Liver (tissue), 9 donors: ENCODE measurements around the gene NXPH3. TPM values are rescaled to one million over a fixed set of nuclear protein-coding genes. Genes with fewer than 3 reads are reported as not detected.

Experiments
- DNase-seq: peaks from one replicate; pipeline ENCODE4 v3.0.0-alpha.2; 2017; ENCODE audit warnings: low spot score
- H3K27ac ChIP-seq, 2 donors: one replicate each; pipeline ENCODE4 v1.7.0; 2013; ENCODE audit warnings: inconsistent platforms in 2 of 2, low read length in 2 of 2, control low read depth in 1 of 2, low read depth in 1 of 2, mild to moderate bottlenecking in 1 of 2
- H3K27me3 ChIP-seq, 4 donors: one replicate each; pipeline versions ENCODE4 v1.6.1 to v1.7.0; 2013; ENCODE audit warnings: low read length in 3 of 4, inconsistent platforms in 1 of 4, mild to moderate bottlenecking in 1 of 4, moderate library complexity in 1 of 4; ENCODE audit not compliant: control insufficient read depth in 4 of 4, insufficient read depth in 4 of 4
- H3K36me3 ChIP-seq, 4 donors: one replicate each; pipeline versions ENCODE4 v1.6.1 to v1.7.0; 2013; ENCODE audit warnings: low read length in 3 of 4, mild to moderate bottlenecking in 3 of 4, low read depth in 1 of 4, moderate library complexity in 1 of 4; ENCODE audit not compliant: control insufficient read depth in 4 of 4, insufficient read depth in 3 of 4
- H3K4me1 ChIP-seq, 4 donors: one replicate each; pipeline versions ENCODE4 v1.6.1 to v1.7.0; 2013; ENCODE audit warnings: low read length in 3 of 4, mild to moderate bottlenecking in 3 of 4, moderate library complexity in 1 of 4; ENCODE audit not compliant: control insufficient read depth in 4 of 4, insufficient read depth in 4 of 4
- H3K4me3 ChIP-seq, 3 donors: one replicate each; pipeline versions ENCODE4 v1.6.1 to v1.7.0; 2013; ENCODE audit warnings: low read length in 3 of 3, control low read depth in 1 of 3, low read depth in 1 of 3, mild to moderate bottlenecking in 1 of 3
- H3K9ac ChIP-seq, 2 donors: one replicate each; pipeline ENCODE4 v1.7.0; 2013; ENCODE audit warnings: low read length in 2 of 2, mild to moderate bottlenecking in 2 of 2, moderate library complexity in 2 of 2, control low read depth in 1 of 2, low read depth in 1 of 2
- H3K9me3 ChIP-seq, 4 donors: one replicate each; pipeline versions ENCODE4 v1.6.1 to v1.7.0; 2013; ENCODE audit warnings: low read length in 3 of 4; ENCODE audit not compliant: control insufficient read depth in 4 of 4
- EGR1 ChIP-seq, 2 donors: IDR thresholded peaks; 2 replicates each; pipeline ENCODE4 v1.6.1; 2016 to 2018; ENCODE audit warnings: antibody characterized with exemption in 2 of 2, low read depth in 2 of 2
- FOXA2 ChIP-seq: IDR thresholded peaks from 2 replicates; pipeline ENCODE4 v1.6.1; 2016; ENCODE audit warnings: antibody characterized with exemption
- GABPA ChIP-seq, 2 donors: IDR thresholded peaks in 1 of 2; conservative IDR thresholded peaks in 1 of 2; 2 replicates each; pipeline ENCODE4 v1.6.1; 2016; ENCODE audit warnings: antibody characterized with exemption in 2 of 2, mild to moderate bottlenecking in 1 of 2, moderate library complexity in 1 of 2
- HNF4A ChIP-seq, 2 donors: conservative IDR thresholded peaks; 2 replicates each; pipeline ENCODE4 v1.6.1; 2016; ENCODE audit warnings: antibody characterized with exemption in 2 of 2, mild to moderate bottlenecking in 2 of 2
- HNF4G ChIP-seq: IDR thresholded peaks from 2 replicates; pipeline ENCODE4 v1.6.1; 2016; ENCODE audit warnings: antibody characterized with exemption
- JUND ChIP-seq, 2 donors: IDR thresholded peaks; 2 replicates each; pipeline ENCODE4 v1.6.1; 2016; ENCODE audit warnings: antibody characterized with exemption in 2 of 2
- NR2F2 ChIP-seq: IDR thresholded peaks from 2 replicates; pipeline ENCODE4 v1.6.1; 2016; ENCODE audit warnings: antibody characterized with exemption
- RAD21 ChIP-seq, 2 donors: IDR thresholded peaks; 2 replicates each; pipeline ENCODE4 v1.6.1; 2016; ENCODE audit warnings: antibody characterized with exemption in 2 of 2, mild to moderate bottlenecking in 2 of 2
- RXRA ChIP-seq, 2 donors: IDR thresholded peaks; 2 replicates each; pipeline ENCODE4 v1.6.1; 2017 to 2018; ENCODE audit warnings: antibody characterized with exemption in 2 of 2, mild to moderate bottlenecking in 1 of 2
- SP1 ChIP-seq: IDR thresholded peaks from 2 replicates; pipeline ENCODE4 v1.6.1; 2018; ENCODE audit warnings: antibody characterized with exemption, mild to moderate bottlenecking
- TAF1 ChIP-seq: conservative IDR thresholded peaks from 2 replicates; pipeline ENCODE4 v1.6.1; 2016; ENCODE audit warnings: antibody characterized with exemption, mild to moderate bottlenecking
- YY1 ChIP-seq: IDR thresholded peaks from 2 replicates; pipeline ENCODE4 v1.6.1; 2016; ENCODE audit warnings: antibody characterized with exemption, mild to moderate bottlenecking
- WGBS: extraction: QIAGEN DNeasy Blood & Tissue Kit; methylation state at CpG from one replicate; pipeline ENCODE4 v1.1.7; 2013; 5-methylcytosine and 5-hydroxymethylcytosine counted together
- polyA plus RNA-seq, 2 donors: library from polyadenylated mRNA; stranded (reverse) in 1 of 2; unstranded in 1 of 2; fragments of 200-250 nt in 1 of 2; fragments of >200 nt in 1 of 2; fragmentation: Nextera tagmentation in 1 of 2; extraction: Ambion mirVana in 1 of 2; gene quantifications; one replicate each; pipeline versions ENCODE4 v1.2.1 to v1.2.3, GENCODE V29; 2013 to 2015
- total RNA-seq, 2 donors: library from RNA; depleted of rRNA; stranded (reverse); fragments of >200 nt; gene quantifications; one replicate each; pipeline ENCODE4 v1.2.3, GENCODE V29; 2014
- TF ChIP-seq, protein P1 (sequence below): IDR thresholded peaks from 2 replicates; pipeline ENCODE4 v1.6.1; 2016; ENCODE audit warnings: antibody characterized with exemption, mild to moderate bottlenecking
- TF ChIP-seq, protein P2 (sequence below): IDR thresholded peaks from 2 replicates; pipeline ENCODE4 v1.6.1; 2016; ENCODE audit warnings: antibody characterized with exemption
- TF ChIP-seq, protein P3 (sequence below): fragments of 150-350 bp; IDR thresholded peaks from 2 replicates; pipeline ENCODE4 v1.5.1; 2017; ENCODE audit warnings: improper control_type of control experiment, low read depth, low read length; ENCODE audit not compliant: missing input control
- TF ChIP-seq, protein P4 (sequence below): IDR thresholded peaks from 2 replicates; pipeline ENCODE4 v1.6.1; 2016; ENCODE audit warnings: antibody characterized with exemption
- donor health status: healthy.
- donor health status: healthy.
- donor health status: healthy.
- donor health status: healthy.
- donor health status: healthy.

The NXPH3 gene
- total and polyA plus RNA-seq, 4 donors = 0.17 to 0.22 TPM; not detected in 2

DNA sequence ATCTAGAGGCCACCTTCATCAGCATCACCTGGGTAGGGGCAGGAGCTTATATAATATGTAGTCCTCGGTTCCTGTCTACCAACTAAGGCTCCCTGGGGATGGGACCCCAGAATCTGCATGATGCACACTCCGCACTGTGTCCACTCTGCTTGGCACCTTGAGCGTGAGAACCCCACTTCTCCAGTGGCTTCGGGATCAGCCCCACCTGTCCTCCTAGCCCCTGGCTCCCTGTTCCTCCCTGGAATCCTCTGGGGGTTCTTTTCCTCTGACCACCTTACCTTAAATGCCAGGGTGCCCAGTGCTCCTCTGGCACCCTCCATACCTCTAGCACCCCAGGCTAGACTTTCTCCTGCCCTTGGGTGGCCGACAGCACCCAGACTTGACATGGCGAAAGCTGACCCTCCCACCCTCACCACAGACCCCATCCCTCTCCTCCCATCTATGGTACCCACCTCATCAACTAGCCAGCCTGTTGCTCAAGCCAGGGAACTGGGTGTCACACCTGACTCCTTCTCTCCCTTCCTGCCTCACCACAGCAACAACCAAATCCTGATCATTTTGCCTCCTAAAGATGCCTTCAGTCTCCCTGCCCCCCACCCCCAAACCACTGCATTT, 2.8 kb upstream of the NXPH3 start (continued):
- TF ChIP-seq, protein P1, sequence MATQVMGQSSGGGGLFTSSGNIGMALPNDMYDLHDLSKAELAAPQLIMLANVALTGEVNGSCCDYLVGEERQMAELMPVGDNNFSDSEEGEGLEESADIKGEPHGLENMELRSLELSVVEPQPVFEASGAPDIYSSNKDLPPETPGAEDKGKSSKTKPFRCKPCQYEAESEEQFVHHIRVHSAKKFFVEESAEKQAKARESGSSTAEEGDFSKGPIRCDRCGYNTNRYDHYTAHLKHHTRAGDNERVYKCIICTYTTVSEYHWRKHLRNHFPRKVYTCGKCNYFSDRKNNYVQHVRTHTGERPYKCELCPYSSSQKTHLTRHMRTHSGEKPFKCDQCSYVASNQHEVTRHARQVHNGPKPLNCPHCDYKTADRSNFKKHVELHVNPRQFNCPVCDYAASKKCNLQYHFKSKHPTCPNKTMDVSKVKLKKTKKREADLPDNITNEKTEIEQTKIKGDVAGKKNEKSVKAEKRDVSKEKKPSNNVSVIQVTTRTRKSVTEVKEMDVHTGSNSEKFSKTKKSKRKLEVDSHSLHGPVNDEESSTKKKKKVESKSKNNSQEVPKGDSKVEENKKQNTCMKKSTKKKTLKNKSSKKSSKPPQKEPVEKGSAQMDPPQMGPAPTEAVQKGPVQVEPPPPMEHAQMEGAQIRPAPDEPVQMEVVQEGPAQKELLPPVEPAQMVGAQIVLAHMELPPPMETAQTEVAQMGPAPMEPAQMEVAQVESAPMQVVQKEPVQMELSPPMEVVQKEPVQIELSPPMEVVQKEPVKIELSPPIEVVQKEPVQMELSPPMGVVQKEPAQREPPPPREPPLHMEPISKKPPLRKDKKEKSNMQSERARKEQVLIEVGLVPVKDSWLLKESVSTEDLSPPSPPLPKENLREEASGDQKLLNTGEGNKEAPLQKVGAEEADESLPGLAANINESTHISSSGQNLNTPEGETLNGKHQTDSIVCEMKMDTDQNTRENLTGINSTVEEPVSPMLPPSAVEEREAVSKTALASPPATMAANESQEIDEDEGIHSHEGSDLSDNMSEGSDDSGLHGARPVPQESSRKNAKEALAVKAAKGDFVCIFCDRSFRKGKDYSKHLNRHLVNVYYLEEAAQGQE = no peak
- no peak for TF ChIP-seq HNF4A (conservative IDR thresholded peaks at IDR 0.05)

DNA sequence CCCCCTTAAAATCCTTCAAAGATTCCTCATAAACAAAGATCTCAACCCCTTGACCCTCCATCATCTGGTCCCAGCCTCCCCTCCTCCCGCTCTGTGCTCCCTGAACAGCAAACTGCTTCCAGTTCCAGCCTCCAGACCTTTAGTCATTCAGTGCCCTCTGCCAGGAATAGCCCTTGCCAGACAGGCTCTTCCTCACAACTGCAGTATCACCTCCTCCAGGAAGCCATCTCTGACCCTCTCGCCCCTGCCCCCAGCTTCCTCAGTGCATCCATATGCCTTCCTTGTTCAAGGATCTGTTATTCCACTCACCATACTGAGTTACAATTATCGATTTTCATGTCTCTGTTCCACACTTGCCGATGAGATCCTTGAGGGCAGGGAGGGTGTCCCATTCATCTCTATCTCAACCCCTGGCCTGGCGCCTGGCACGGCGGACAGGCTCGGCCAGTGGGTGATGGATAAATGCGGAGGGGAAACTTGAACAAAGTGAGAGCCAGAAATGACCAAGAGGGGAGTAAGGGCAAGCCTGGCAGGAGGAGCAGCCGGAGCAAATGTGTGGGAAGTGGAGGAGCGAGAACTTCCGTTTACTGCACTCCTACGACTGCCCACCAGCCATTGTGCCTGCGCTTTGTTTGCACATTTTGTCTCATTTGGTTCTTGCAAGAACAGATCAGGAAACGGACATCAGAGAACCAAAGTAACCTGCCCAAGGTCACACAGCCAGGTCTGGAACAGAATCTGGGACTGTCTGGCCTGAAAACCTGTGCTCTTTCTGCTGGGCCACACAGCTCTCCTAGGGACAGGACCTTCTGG, 2.0 kb upstream of the NXPH3 start:
- 58% methylated on average over 15 of the region's 15 CpGs for WGBS

DNA sequence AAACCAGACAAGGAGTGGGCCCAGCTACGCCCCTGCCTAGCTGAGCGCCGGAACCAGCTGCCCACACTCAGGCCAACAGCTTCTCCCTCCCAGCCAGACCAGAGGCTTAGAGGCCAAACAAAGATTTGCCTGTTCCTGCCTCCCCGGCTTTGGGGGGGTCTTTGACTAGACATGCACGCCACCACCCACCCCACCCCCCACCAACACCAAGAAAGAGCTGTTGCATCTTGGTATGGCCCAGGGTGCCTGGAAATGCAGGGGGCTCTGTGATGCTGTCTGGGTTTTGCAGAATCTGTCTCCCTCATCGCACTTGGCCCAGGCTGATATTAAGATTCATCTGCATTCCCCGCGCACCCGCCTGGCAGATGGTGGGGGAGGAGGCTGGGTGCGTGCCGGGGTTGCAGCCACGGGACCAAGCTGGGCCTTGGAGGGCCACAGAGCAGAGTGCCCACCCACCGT, 1.3 kb upstream of the NXPH3 start:
- H3K36me3 ChIP-seq = no peaks in the 10 kb centered on the region
- DNase-seq = no peak
- peaks cover 11 to 27% (median 13%) of the 10 kb centered on the region in 4 donors for H3K4me1 ChIP-seq
- H3K27ac ChIP-seq = no peak overlapping the region
- 80% methylated on average over 13 of the region's 13 CpGs for WGBS
- no peaks in the 10 kb centered on the region for H3K9me3 ChIP-seq
- H3K27me3 ChIP-seq = peaks cover 0 to 5% (median 2%) of the 10 kb centered on the region in 4 donors
- TF ChIP-seq RAD21 (IDR thresholded peaks at IDR 0.05) = no peak
- no peak overlapping the region for H3K4me3 ChIP-seq
- no peak overlapping the region for H3K9ac ChIP-seq

More for the DNA sequence above, 2.0 kb upstream of the NXPH3 start:
- no peak overlapping the region for H3K9ac ChIP-seq
- no peak overlapping the region for H3K4me3 ChIP-seq
- DNase-seq = no peak
- H3K4me1 ChIP-seq = peaks cover 11 to 27% (median 13%) of the 10 kb centered on the region in 4 donors
- H3K27ac ChIP-seq = no peak overlapping the region
- no peaks in the 10 kb centered on the region for H3K36me3 ChIP-seq
- H3K27me3 ChIP-seq = peaks cover 0 to 5% (median 2%) of the 10 kb centered on the region in 4 donors
- TF ChIP-seq RAD21 (IDR thresholded peaks at IDR 0.05) (no peak), SP1 (no peak), RXRA (IDR thresholded peaks at IDR 0.05) (no peak)
- TF ChIP-seq, protein P2, sequence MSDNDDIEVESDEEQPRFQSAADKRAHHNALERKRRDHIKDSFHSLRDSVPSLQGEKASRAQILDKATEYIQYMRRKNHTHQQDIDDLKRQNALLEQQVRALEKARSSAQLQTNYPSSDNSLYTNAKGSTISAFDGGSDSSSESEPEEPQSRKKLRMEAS = no peak
- H3K9me3 ChIP-seq = no peaks in the 10 kb centered on the region

DNA sequence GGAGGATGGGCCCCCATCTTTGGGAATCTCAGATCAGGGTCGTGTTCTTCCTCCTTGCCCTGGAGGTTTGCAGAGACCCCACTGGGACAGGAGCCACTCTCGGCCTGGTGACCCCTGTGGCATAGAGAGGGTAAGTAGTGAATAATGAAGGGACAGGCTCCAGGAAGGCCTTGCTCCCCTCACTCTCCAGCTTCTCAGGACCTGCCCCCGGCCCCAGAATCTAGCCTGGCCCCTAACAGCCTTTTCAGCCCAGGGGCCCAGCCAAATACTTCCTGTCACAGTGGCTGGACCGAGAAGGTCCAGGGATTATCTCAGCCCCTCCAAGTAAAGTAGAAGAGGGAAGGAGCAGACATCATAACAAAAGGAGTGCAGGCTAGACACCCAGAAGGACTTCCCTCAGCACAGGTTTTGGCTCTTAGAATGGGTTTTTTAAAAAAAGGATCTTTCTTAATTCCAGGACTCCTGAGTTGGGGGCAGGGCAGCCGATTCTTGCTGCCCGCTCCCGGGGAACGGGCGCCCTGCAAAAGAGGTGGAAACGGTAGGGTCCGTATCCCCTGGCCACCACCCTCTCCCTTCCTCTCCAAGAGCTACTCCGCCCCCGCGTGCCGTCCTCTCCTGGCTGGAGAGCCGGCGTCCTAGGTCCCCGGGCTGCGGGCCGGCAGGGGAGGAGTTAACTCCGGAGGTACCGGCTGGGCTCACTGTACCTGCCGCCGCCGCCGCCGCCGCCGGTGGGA, 559 bp upstream of the NXPH3 start:
- H3K4me1 ChIP-seq = peaks cover 8 to 22% (median 12%) of the 10 kb centered on the region in 4 donors
- DNase-seq = no peak
- peaks cover 0 to 5% (median 2%) of the 10 kb centered on the region in 4 donors for H3K27me3 ChIP-seq
- H3K4me3 ChIP-seq = peak overlapping the region in 1 of 3 donors; percentile 48
- H3K27ac ChIP-seq = no peak overlapping the region
- WGBS = 15% methylated on average over 29 of the region's 29 CpGs
- no peaks in the 10 kb centered on the region for H3K9me3 ChIP-seq
- H3K36me3 ChIP-seq = no peaks in the 10 kb centered on the region
- no peak overlapping the region for H3K9ac ChIP-seq
- TF ChIP-seq, protein P3, sequence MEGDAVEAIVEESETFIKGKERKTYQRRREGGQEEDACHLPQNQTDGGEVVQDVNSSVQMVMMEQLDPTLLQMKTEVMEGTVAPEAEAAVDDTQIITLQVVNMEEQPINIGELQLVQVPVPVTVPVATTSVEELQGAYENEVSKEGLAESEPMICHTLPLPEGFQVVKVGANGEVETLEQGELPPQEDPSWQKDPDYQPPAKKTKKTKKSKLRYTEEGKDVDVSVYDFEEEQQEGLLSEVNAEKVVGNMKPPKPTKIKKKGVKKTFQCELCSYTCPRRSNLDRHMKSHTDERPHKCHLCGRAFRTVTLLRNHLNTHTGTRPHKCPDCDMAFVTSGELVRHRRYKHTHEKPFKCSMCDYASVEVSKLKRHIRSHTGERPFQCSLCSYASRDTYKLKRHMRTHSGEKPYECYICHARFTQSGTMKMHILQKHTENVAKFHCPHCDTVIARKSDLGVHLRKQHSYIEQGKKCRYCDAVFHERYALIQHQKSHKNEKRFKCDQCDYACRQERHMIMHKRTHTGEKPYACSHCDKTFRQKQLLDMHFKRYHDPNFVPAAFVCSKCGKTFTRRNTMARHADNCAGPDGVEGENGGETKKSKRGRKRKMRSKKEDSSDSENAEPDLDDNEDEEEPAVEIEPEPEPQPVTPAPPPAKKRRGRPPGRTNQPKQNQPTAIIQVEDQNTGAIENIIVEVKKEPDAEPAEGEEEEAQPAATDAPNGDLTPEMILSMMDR = no peak
- TF ChIP-seq, protein P4, sequence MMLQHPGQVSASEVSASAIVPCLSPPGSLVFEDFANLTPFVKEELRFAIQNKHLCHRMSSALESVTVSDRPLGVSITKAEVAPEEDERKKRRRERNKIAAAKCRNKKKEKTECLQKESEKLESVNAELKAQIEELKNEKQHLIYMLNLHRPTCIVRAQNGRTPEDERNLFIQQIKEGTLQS = no peak
- TF ChIP-seq, protein P2 = no peak
- TF ChIP-seq HNF4G = no peak
- no peak for TF ChIP-seq SP1
- no peak for TF ChIP-seq RXRA (IDR thresholded peaks at IDR 0.05)
- no peak for TF ChIP-seq EGR1 (IDR thresholded peaks at IDR 0.05; ENCODE audit: low read depth in 2 of 2)
- no peak for TF ChIP-seq GABPA (IDR thresholded peaks at IDR 0.05 in 1 of 2, conservative IDR thresholded peaks at IDR 0.05 in 1 of 2)
- TF ChIP-seq TAF1 = no peak
- TF ChIP-seq HNF4A (conservative IDR thresholded peaks at IDR 0.05) = no peak
- no peak for TF ChIP-seq YY1
- no peak for TF ChIP-seq NR2F2
- TF ChIP-seq RAD21 (IDR thresholded peaks at IDR 0.05) = no peak
- no peak for TF ChIP-seq JUND (IDR thresholded peaks at IDR 0.05)
- TF ChIP-seq FOXA2 = no peak
